ENCODE results near the gene GSG1L2.

Gene GSG1L2

GRCh38 chr17:9798008-9798407, 23.9 kb downstream of the GSG1L2 start:
- H3K27me3 ChIP-seq (ENCODE audit: control insufficient read depth in 1 of 2, insufficient read depth in 1 of 2, low read length in 2 of 2), result peaks cover 4 to 17% of the 10 kb centered on the region in 2 experiments
- H3K4me3 ChIP-seq (ENCODE audit: insufficient read depth in 1 of 2, low read depth in 1 of 2, low read length in 2 of 2), result no peak overlapping the region
- no peak overlapping the region for H3K23ac ChIP-seq (ENCODE audit: low read length in 2 of 2)
- H3K4me1 ChIP-seq (ENCODE audit: control insufficient read depth, insufficient read depth, low read depth, low read length), result peaks cover 6% of the 10 kb centered on the region
- H2BK15ac ChIP-seq (ENCODE audit: low read depth, poor library complexity, severe bottlenecking), result no peak overlapping the region
- no peak overlapping the region for H3K9ac ChIP-seq (ENCODE audit: low read length)
- H4K8ac ChIP-seq (ENCODE audit: low read length), result no peak overlapping the region
- no peak overlapping the region for H3K14ac ChIP-seq (ENCODE audit: low read length in 2 of 2)
- no peak overlapping the region for H3K18ac ChIP-seq (ENCODE audit: low read depth in 1 of 2, low read length in 2 of 2)
- 86% methylated on average over 3 of the region's 3 CpGs for WGBS
- no peak overlapping the region for H2BK5ac ChIP-seq (ENCODE audit: low read depth, low read length, poor library complexity, severe bottlenecking)
- H3K27ac ChIP-seq (ENCODE audit: low read length, poor library complexity, severe bottlenecking), result no peak overlapping the region
- no peak for DNase-seq
- no peaks in the 10 kb centered on the region for H3K36me3 ChIP-seq (ENCODE audit: control insufficient read depth in 1 of 2, insufficient read depth in 2 of 2, low read depth in 1 of 2, low read length in 2 of 2)
- H3K9me3 ChIP-seq (ENCODE audit: control insufficient read depth, low read length), result no peaks in the 10 kb centered on the region
- H2AK5ac ChIP-seq (ENCODE audit: low read length, severe bottlenecking), result no peak overlapping the region
- no peak overlapping the region for H2BK12ac ChIP-seq (ENCODE audit: low read length in 2 of 2)
- no peak overlapping the region for H3K4ac ChIP-seq (ENCODE audit: low read depth in 1 of 2, low read length in 2 of 2)
- no peaks in the 10 kb centered on the region for H3K79me1 ChIP-seq (replicated peaks; ENCODE audit: low read length, poor library complexity, severe bottlenecking)
- H2AFZ ChIP-seq (ENCODE audit: low read depth, low read length), result no peak overlapping the region
- no peak overlapping the region for H3K4me2 ChIP-seq (ENCODE audit: low read length, poor library complexity, severe bottlenecking)
- H2BK120ac ChIP-seq (ENCODE audit: low read depth, low read length), result no peak overlapping the region
- no peak overlapping the region for H4K91ac ChIP-seq (ENCODE audit: low read length)

DNA sequence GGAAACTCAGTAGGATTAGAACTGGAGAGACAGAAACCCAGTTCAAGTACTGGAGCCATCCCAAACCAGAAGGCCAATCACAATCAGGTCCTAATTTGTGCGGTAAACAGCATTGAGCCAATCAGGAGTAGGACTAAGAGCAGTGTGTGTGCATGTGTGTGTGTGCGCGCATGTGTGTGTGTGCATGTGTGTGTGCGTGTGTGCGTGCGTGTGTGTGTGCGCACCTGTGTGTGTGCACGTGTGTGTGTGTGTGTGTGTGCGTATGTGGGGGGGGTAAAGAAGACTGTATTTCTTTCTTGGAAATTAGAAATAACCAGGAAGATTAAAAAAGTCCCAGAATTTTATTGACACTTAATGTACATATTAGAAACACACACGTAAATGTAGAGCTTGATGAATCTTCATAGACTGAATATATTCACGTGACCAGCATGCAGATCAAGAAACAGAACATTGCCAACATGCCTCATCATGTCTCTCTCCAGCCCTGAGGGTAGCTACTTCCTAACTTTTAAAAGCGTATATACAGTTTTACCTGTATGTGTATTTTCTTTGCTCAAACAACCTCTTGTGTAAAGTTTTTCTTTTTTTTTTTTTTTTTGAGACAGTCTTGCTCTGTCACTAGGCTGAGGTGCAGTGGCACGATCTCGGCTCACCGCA, 29.6 kb downstream of the GSG1L2 start:
- H3K36me3 ChIP-seq (ENCODE audit: control insufficient read depth in 1 of 2, insufficient read depth in 2 of 2, low read depth in 1 of 2, low read length in 2 of 2), result no peaks in the 10 kb centered on the region
- no peak overlapping the region for H4K91ac ChIP-seq (ENCODE audit: low read length)
- H3K4ac ChIP-seq (ENCODE audit: low read depth in 1 of 2, low read length in 2 of 2), result no peak overlapping the region
- H3K79me1 ChIP-seq (replicated peaks; ENCODE audit: low read length, poor library complexity, severe bottlenecking), result no peaks in the 10 kb centered on the region
- no peak for DNase-seq
- no peak overlapping the region for H4K8ac ChIP-seq (ENCODE audit: low read length)
- H3K14ac ChIP-seq (ENCODE audit: low read length in 2 of 2), result no peak overlapping the region
- H2BK15ac ChIP-seq (ENCODE audit: low read depth, poor library complexity, severe bottlenecking), result no peak overlapping the region
- WGBS, result 95% methylated on average over 12 of the region's 15 CpGs
- no peak overlapping the region for H3K23ac ChIP-seq (ENCODE audit: low read length in 2 of 2)
- no peak overlapping the region for H3K4me3 ChIP-seq (ENCODE audit: insufficient read depth in 1 of 2, low read depth in 1 of 2, low read length in 2 of 2)
- no peak overlapping the region for H3K4me2 ChIP-seq (ENCODE audit: low read length, poor library complexity, severe bottlenecking)
- peaks cover 11 to 12% of the 10 kb centered on the region in 2 experiments for H3K27me3 ChIP-seq (ENCODE audit: control insufficient read depth in 1 of 2, insufficient read depth in 1 of 2, low read length in 2 of 2)
- no peak overlapping the region for H3K27ac ChIP-seq (ENCODE audit: low read length, poor library complexity, severe bottlenecking)
- no peak overlapping the region for H2BK5ac ChIP-seq (ENCODE audit: low read depth, low read length, poor library complexity, severe bottlenecking)
- H3K9me3 ChIP-seq (ENCODE audit: control insufficient read depth, low read length), result no peaks in the 10 kb centered on the region
- peaks cover 2% of the 10 kb centered on the region for H3K4me1 ChIP-seq (ENCODE audit: control insufficient read depth, insufficient read depth, low read depth, low read length)
- H2AK5ac ChIP-seq (ENCODE audit: low read length, severe bottlenecking), result no peak overlapping the region
- H2AFZ ChIP-seq (ENCODE audit: low read depth, low read length), result no peak overlapping the region
- no peak overlapping the region for H2BK12ac ChIP-seq (ENCODE audit: low read length in 2 of 2)
- H3K18ac ChIP-seq (ENCODE audit: low read depth in 1 of 2, low read length in 2 of 2), result no peak overlapping the region
- H2BK120ac ChIP-seq (ENCODE audit: low read depth, low read length), result no peak overlapping the region
- no peak overlapping the region for H3K9ac ChIP-seq (ENCODE audit: low read length)

DNA sequence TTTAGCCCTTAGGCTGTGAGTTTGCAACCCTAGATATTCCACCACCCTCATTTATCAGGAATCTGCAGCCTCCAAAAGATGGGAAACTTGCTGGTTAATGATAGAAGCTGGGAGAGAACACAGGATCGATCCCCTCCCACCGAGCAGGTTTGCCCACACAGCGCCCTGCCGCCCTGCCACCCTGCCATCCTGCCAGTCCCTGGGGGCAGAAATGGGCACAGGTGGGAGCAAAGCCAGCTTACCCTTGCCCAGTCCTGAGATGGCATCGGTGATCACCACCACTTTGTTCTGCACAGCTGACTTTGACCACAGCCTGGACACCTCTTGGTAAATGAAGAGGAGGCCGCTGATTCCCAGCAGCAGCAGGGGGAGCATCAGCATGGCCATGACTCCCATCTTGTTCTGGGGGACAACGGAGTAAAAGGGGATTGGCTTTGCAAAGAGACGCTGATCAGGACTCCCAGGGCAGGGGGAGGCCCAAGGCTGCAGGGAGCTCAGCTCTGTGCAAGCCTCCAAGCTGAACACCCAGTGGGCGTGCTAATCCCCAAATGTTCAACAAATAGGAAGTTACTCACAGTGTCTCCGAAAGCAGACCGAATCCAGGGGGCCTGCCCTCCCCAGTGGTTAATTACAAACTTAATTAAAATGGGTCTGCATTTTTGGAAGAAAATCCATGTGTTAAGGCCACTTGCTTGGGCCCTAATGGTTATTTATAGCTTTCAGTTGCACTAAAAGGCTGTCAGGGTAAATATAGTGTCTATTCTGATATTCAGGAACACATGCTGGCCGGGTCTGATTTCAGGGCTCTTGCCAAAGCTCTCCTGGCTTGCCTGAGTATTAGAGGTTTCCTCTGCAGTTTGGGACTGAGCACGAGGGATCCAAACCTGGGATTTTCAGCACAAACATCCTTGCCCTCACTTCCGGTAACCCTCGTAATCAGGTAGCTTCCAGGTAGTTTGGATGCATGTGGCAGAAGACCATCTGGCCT, 30.7 kb downstream of the GSG1L2 start, which contains the start of gene DHRS7C:
TSS of gene DHRS7C (minus strand) at position 704 of the 988 bp plus-strand sequence. CDS start at position 396, 308 bp downstream.
- Histone ChIP-seq H3K4me3 (ENCODE audit: insufficient read depth in 1 of 2, low read depth in 1 of 2, low read length in 2 of 2) (no peak within 1 kb of the TSS), H2BK5ac (ENCODE audit: low read depth, low read length, poor library complexity, severe bottlenecking) (no peak within 1 kb of the TSS), H3K4ac (ENCODE audit: low read depth in 1 of 2, low read length in 2 of 2) (no peak within 1 kb of the TSS), H2AFZ (ENCODE audit: low read depth, low read length) (no peak within 1 kb of the TSS), H4K8ac (ENCODE audit: low read length) (no peak within 1 kb of the TSS), H3K4me2 (ENCODE audit: low read length, poor library complexity, severe bottlenecking) (no peak within 1 kb of the TSS), H3K36me3 (ENCODE audit: control insufficient read depth in 1 of 2, insufficient read depth in 2 of 2, low read depth in 1 of 2, low read length in 2 of 2) (no peaks in the 10 kb centered on the region), H3K23ac (ENCODE audit: low read length in 2 of 2) (no peak within 1 kb of the TSS), H2BK120ac (ENCODE audit: low read depth, low read length) (no peak within 1 kb of the TSS), H3K9ac (ENCODE audit: low read length) (no peak within 1 kb of the TSS), H3K9me3 (ENCODE audit: control insufficient read depth, low read length) (no peaks in the 10 kb centered on the region), H3K27me3 (ENCODE audit: control insufficient read depth in 1 of 2, insufficient read depth in 1 of 2, low read length in 2 of 2) (peaks cover 11 to 12% of the 10 kb centered on the region in 2 experiments), H2BK15ac (ENCODE audit: low read depth, poor library complexity, severe bottlenecking) (no peak within 1 kb of the TSS), H4K91ac (ENCODE audit: low read length) (no peak within 1 kb of the TSS), H2AK5ac (ENCODE audit: low read length, severe bottlenecking) (no peak within 1 kb of the TSS), H3K14ac (ENCODE audit: low read length in 2 of 2) (no peak within 1 kb of the TSS), H3K18ac (ENCODE audit: low read depth in 1 of 2, low read length in 2 of 2) (no peak within 1 kb of the TSS), H2BK12ac (ENCODE audit: low read length in 2 of 2) (no peak within 1 kb of the TSS), H3K27ac (ENCODE audit: low read length, poor library complexity, severe bottlenecking) (no peak within 1 kb of the TSS), H3K79me1 (replicated peaks; ENCODE audit: low read length, poor library complexity, severe bottlenecking) (no peaks in the 10 kb centered on the region), H3K4me1 (ENCODE audit: control insufficient read depth, insufficient read depth, low read depth, low read length) (peaks cover 2% of the 10 kb centered on the region)
- no peak for DNase-seq
- WGBS, result 78% methylated on average over 14 of the region's 15 CpGs

DNA sequence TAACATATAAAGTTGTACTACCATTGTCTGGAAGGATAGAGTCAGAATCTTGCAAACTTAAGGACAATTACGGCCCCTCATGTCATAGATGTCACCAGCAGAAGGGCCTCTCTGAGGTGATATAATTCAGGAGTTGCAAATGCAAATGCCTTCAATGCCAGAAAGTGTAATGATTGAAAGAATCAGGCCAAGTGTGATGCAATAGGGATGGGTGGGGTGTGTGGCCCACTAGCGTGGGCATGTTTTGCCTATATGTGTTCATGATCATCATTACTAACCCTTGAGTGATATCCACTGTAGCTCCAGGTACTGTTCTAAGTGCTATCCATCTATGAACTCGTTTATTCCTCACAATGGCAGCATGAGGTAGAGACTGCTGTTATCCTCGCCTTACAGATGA, 31.6 kb downstream of the GSG1L2 start:
- H2AFZ ChIP-seq (ENCODE audit: low read depth, low read length), result no peak overlapping the region
- H3K4me3 ChIP-seq (ENCODE audit: insufficient read depth in 1 of 2, low read depth in 1 of 2, low read length in 2 of 2), result no peak overlapping the region
- no peaks in the 10 kb centered on the region for H3K36me3 ChIP-seq (ENCODE audit: control insufficient read depth in 1 of 2, insufficient read depth in 2 of 2, low read depth in 1 of 2, low read length in 2 of 2)
- H2BK15ac ChIP-seq (ENCODE audit: low read depth, poor library complexity, severe bottlenecking), result no peak overlapping the region
- H3K27ac ChIP-seq (ENCODE audit: low read length, poor library complexity, severe bottlenecking), result no peak overlapping the region
- H4K91ac ChIP-seq (ENCODE audit: low read length), result no peak overlapping the region
- no peaks in the 10 kb centered on the region for H3K79me1 ChIP-seq (replicated peaks; ENCODE audit: low read length, poor library complexity, severe bottlenecking)
- H3K23ac ChIP-seq (ENCODE audit: low read length in 2 of 2), result no peak overlapping the region
- no peak for DNase-seq
- WGBS, result 62% methylated on average over 3 of the region's 4 CpGs
- no peak overlapping the region for H2BK120ac ChIP-seq (ENCODE audit: low read depth, low read length)
- H4K8ac ChIP-seq (ENCODE audit: low read length), result no peak overlapping the region
- H2AK5ac ChIP-seq (ENCODE audit: low read length, severe bottlenecking), result no peak overlapping the region
- H3K4me1 ChIP-seq (ENCODE audit: control insufficient read depth, insufficient read depth, low read depth, low read length), result peaks cover 2% of the 10 kb centered on the region
- peak overlapping the region in 1 of 2 experiments; percentile 18 for H3K4ac ChIP-seq (ENCODE audit: low read depth in 1 of 2, low read length in 2 of 2)
- H3K27me3 ChIP-seq (ENCODE audit: control insufficient read depth in 1 of 2, insufficient read depth in 1 of 2, low read length in 2 of 2), result peaks cover 11 to 12% of the 10 kb centered on the region in 2 experiments
- no peak overlapping the region for H3K14ac ChIP-seq (ENCODE audit: low read length in 2 of 2)
- H2BK12ac ChIP-seq (ENCODE audit: low read length in 2 of 2), result no peak overlapping the region
- H3K9ac ChIP-seq (ENCODE audit: low read length), result no peak overlapping the region
- no peak overlapping the region for H3K18ac ChIP-seq (ENCODE audit: low read depth in 1 of 2, low read length in 2 of 2)
- no peak overlapping the region for H2BK5ac ChIP-seq (ENCODE audit: low read depth, low read length, poor library complexity, severe bottlenecking)
- no peaks in the 10 kb centered on the region for H3K9me3 ChIP-seq (ENCODE audit: control insufficient read depth, low read length)
- H3K4me2 ChIP-seq (ENCODE audit: low read length, poor library complexity, severe bottlenecking), result no peak overlapping the region

Data from mesenchymal stem cell (in vitro differentiated cells and primary cell).